Type B pancreatic cell (in vitro differentiated cells): ENCODE data around the gene MTHFS. TPM values are rescaled to one million over a fixed set of nuclear protein-coding genes. Genes with fewer than 3 reads are reported as not detected.

ENCODE experiments used
- DNase-seq: peaks from one replicate; pipeline ENCODE4 v3.0.0; 2021; ENCODE audit warnings: mixed read lengths; ENCODE audit not compliant: unreplicated experiment; ENCODE audit errors: extremely low spot score
- H3K27ac Mint-ChIP-seq: 2 replicates; pipeline ENCODE4 v1.8.0; 2021; ENCODE audit warnings: mild to moderate bottlenecking, mixed read lengths
- H3K27me3 Mint-ChIP-seq: 2 replicates; pipeline ENCODE4 v1.8.0; 2021; ENCODE audit warnings: mixed read lengths
- H3K36me3 Mint-ChIP-seq: 2 replicates; pipeline ENCODE4 v1.8.0; 2021; ENCODE audit warnings: mixed read lengths
- H3K4me1 Mint-ChIP-seq: one replicate; pipeline ENCODE4 v1.8.0; 2021; ENCODE audit warnings: mixed read lengths; ENCODE audit not compliant: unreplicated experiment
- H3K4me3 Mint-ChIP-seq: 2 replicates; pipeline ENCODE4 v1.8.0; 2021; ENCODE audit warnings: mild to moderate bottlenecking, mixed read lengths
- H3K9me3 Mint-ChIP-seq: 2 replicates; pipeline ENCODE4 v1.8.0; 2021; ENCODE audit warnings: mixed read lengths
- total RNA-seq: library from RNA; stranded (reverse); gene quantifications from 2 replicates; pipeline ENCODE4 v1.2.1, GENCODE V29; 2021; ENCODE audit warnings: low replicate concordance
- TF ChIP-seq, protein P1 (sequence below): fragments of 200-600 bp; sonication (generic); conservative IDR thresholded peaks from 2 replicates; pipeline ENCODE4 v1.5.0; 2021; ENCODE audit warnings: antibody characterized with exemption, mild to moderate bottlenecking

MTHFS gene
- total RNA-seq, 1 donor from 2014 or later, result 27.6 TPM

DNA sequence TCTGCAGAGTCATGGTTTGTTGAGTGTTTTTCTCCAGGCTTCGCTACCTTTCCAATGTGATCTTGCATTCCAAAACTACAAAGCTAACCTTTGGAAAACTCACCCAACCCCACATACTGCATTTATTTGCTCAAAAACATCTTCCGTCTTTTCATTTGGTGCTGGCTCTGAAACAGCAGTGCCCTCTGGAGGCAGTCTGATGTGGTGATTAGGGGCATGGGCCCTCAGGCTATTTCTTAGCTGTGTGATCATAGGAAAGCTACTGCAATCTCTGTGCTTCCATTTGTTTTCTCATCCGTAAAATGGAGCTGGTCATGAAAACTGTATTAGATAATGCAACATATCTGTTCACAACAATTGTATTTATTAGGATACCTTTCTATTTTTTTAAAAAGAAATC lies 47.0 kb downstream of the MTHFS start:
- no peak for DNase-seq
- H3K36me3 Mint-ChIP-seq, result peaks cover 20% of the 10 kb centered on the region
- no peak overlapping the region for H3K4me3 Mint-ChIP-seq
- H3K4me1 Mint-ChIP-seq, result peaks cover 14% of the 10 kb centered on the region
- H3K27me3 Mint-ChIP-seq, result no peaks in the 10 kb centered on the region
- TF ChIP-seq, protein P1, sequence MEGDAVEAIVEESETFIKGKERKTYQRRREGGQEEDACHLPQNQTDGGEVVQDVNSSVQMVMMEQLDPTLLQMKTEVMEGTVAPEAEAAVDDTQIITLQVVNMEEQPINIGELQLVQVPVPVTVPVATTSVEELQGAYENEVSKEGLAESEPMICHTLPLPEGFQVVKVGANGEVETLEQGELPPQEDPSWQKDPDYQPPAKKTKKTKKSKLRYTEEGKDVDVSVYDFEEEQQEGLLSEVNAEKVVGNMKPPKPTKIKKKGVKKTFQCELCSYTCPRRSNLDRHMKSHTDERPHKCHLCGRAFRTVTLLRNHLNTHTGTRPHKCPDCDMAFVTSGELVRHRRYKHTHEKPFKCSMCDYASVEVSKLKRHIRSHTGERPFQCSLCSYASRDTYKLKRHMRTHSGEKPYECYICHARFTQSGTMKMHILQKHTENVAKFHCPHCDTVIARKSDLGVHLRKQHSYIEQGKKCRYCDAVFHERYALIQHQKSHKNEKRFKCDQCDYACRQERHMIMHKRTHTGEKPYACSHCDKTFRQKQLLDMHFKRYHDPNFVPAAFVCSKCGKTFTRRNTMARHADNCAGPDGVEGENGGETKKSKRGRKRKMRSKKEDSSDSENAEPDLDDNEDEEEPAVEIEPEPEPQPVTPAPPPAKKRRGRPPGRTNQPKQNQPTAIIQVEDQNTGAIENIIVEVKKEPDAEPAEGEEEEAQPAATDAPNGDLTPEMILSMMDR, result peak; percentile 76
- H3K27ac Mint-ChIP-seq, result no peak overlapping the region
- H3K9me3 Mint-ChIP-seq, result no peaks in the 10 kb centered on the region

- TF ChIP-seq, protein P1, result no peak
- Mint-ChIP-seq H3K4me3 (no peak overlapping the region), H3K36me3 (peaks cover 33% of the 10 kb centered on the region), H3K27ac (no peak overlapping the region), H3K9me3 (no peaks in the 10 kb centered on the region), H3K27me3 (no peaks in the 10 kb centered on the region), H3K4me1 (peaks cover 5% of the 10 kb centered on the region)
- DNase-seq, result no peak
Measured at GRCh38 chr15:79846539-79846938, 50.3 kb downstream of the MTHFS start.

- Mint-ChIP-seq H3K27ac (no peak overlapping the region), H3K9me3 (no peaks in the 10 kb centered on the region), H3K36me3 (peaks cover 32% of the 10 kb centered on the region), H3K4me3 (no peak overlapping the region), H3K4me1 (no peaks in the 10 kb centered on the region), H3K27me3 (no peaks in the 10 kb centered on the region)
- TF ChIP-seq, protein P1, result no peak
- DNase-seq, result no peak
Measured at GRCh38 chr15:79844221-79844620, 52.6 kb downstream of the MTHFS start.

GRCh38 chr15:79837846-79838245 lies 59.0 kb downstream of the MTHFS start:
- no peaks in the 10 kb centered on the region for H3K9me3 Mint-ChIP-seq
- no peak overlapping the region for H3K27ac Mint-ChIP-seq
- H3K27me3 Mint-ChIP-seq, result no peaks in the 10 kb centered on the region
- TF ChIP-seq, protein P1, result no peak
- no peak for DNase-seq
- peaks cover 21% of the 10 kb centered on the region for H3K36me3 Mint-ChIP-seq
- no peak overlapping the region for H3K4me3 Mint-ChIP-seq
- no peaks in the 10 kb centered on the region for H3K4me1 Mint-ChIP-seq

GRCh38 chr15:79834495-79834894 lies 62.3 kb downstream of the MTHFS start:
- Mint-ChIP-seq H3K36me3 (peaks cover 26% of the 10 kb centered on the region), H3K9me3 (no peaks in the 10 kb centered on the region), H3K27ac (no peak overlapping the region), H3K4me3 (no peak overlapping the region), H3K27me3 (no peaks in the 10 kb centered on the region), H3K4me1 (no peaks in the 10 kb centered on the region)
- TF ChIP-seq, protein P1, result no peak
- DNase-seq, result no peak
